ENCODE measurements around the gene TRMU. TPM values are rescaled to one million over a fixed set of nuclear protein-coding genes. Genes with fewer than 3 reads are reported as not detected.

The TRMU gene
- total and polyA plus RNA-seq, 2 of the 4 experiments (the other 2 are of a cell fraction) = 19.0 to 36.4 TPM

GRCh38 chr22:46329616-46330015 lies 5.9 kb upstream of the TRMU start:
- in situ Hi-C loops (cut with MboI; ENCODE audit: low sequenced_read_pairs) = no loop called here
- no peak overlapping the region for H2BK20ac ChIP-seq (ENCODE audit: low read depth, low read length)
- TF ChIP-seq USF2 (IDR thresholded peaks at IDR 0.05; ENCODE audit: low read depth, low read length) (no peak), RFX5 (IDR thresholded peaks at IDR 0.05; ENCODE audit: low read depth, low read length) (no peak), RAD21 (IDR thresholded peaks at IDR 0.05; ENCODE audit: low read length) (no peak), BHLHE40 (IDR thresholded peaks at IDR 0.05; ENCODE audit: low read depth, low read length) (no peak), POLR2A (IDR thresholded peaks at IDR 0.05; ENCODE audit: low read depth, low read length) (no peak), CHD1 (IDR thresholded peaks at IDR 0.05; ENCODE audit: low read depth, low read length) (no peak), SMC3 (IDR thresholded peaks at IDR 0.05; ENCODE audit: low read depth, low read length) (no peak), CEBPB (IDR thresholded peaks at IDR 0.05; ENCODE audit: low read depth, low read length) (no peak), FOS (IDR thresholded peaks at IDR 0.05; ENCODE audit: low read depth, low read length) (no peak), NFE2L2 (IDR thresholded peaks at IDR 0.05; ENCODE audit: low read depth, low read length) (no peak), MAZ (IDR thresholded peaks at IDR 0.05; ENCODE audit: borderline replicate concordance, low read depth, low read length) (no peak), RCOR1 (IDR thresholded peaks at IDR 0.05; ENCODE audit: insufficient replicate concordance, low read length) (no peak), ELK1 (IDR thresholded peaks at IDR 0.05; ENCODE audit: borderline replicate concordance, low read depth, low read length) (no peak)
- TF ChIP-seq, protein P1, sequence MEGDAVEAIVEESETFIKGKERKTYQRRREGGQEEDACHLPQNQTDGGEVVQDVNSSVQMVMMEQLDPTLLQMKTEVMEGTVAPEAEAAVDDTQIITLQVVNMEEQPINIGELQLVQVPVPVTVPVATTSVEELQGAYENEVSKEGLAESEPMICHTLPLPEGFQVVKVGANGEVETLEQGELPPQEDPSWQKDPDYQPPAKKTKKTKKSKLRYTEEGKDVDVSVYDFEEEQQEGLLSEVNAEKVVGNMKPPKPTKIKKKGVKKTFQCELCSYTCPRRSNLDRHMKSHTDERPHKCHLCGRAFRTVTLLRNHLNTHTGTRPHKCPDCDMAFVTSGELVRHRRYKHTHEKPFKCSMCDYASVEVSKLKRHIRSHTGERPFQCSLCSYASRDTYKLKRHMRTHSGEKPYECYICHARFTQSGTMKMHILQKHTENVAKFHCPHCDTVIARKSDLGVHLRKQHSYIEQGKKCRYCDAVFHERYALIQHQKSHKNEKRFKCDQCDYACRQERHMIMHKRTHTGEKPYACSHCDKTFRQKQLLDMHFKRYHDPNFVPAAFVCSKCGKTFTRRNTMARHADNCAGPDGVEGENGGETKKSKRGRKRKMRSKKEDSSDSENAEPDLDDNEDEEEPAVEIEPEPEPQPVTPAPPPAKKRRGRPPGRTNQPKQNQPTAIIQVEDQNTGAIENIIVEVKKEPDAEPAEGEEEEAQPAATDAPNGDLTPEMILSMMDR (conservative IDR thresholded peaks at IDR 0.05; ENCODE audit: low read depth, low read length) = no peak
- H3K9ac ChIP-seq (ENCODE audit: low read depth, low read length) = no peak overlapping the region
- no peak overlapping the region for H3K56ac ChIP-seq (ENCODE audit: extremely low read depth, insufficient read depth, low read length)
- H4K8ac ChIP-seq (ENCODE audit: low read depth in 2 of 2, low read length in 2 of 2) = no peak overlapping the region
- dilution Hi-C loops (cut with HindIII; ENCODE audit: low sequenced_read_pairs, unreplicated experiment) = no loop called here
- WGBS, 2 experiments (ENCODE audit: extremely low coverage in 2 of 2, insufficient read length in 1 of 2) = no CpG with 5 or more reads among the region's 8 CpGs
- peaks cover 23% of the 10 kb centered on the region for H3K36me3 ChIP-seq (ENCODE audit: control insufficient read depth, insufficient read depth, low read length)
- no peak overlapping the region for H3K4me3 ChIP-seq (ENCODE audit: insufficient read depth, low read depth, low read length)
- no peak overlapping the region for H4K5ac ChIP-seq (ENCODE audit: low read depth, low read length)
- ChIA-PET CTCF (no interaction called here), POLR2A (ENCODE audit: unreplicated experiment) (no interaction called here)
- no peak overlapping the region for H2AK9ac ChIP-seq (replicated peaks; ENCODE audit: low read depth, low read length, poor library complexity)
- H3K27me3 ChIP-seq (ENCODE audit: control insufficient read depth, insufficient read depth, low read length) = no peaks in the 10 kb centered on the region
- no peak overlapping the region for H3K4ac ChIP-seq (ENCODE audit: low read depth, low read length)
- H3K4me2 ChIP-seq (ENCODE audit: low read depth, low read length) = no peak overlapping the region
- H3K14ac ChIP-seq (replicated peaks; ENCODE audit: low read depth, low read length) = no peak overlapping the region
- no peak overlapping the region for H2AFZ ChIP-seq (replicated peaks; ENCODE audit: low read length, poor library complexity)
- no peaks in the 10 kb centered on the region for H3K9me3 ChIP-seq (ENCODE audit: control insufficient read depth, insufficient read depth, low read length)
- intact Hi-C loops (cut with micrococcal nuclease) = no loop called here
- peaks cover 4 to 7% of the 10 kb centered on the region in 2 experiments; a peak in 3 of 4 replicates for H3K79me1 ChIP-seq (ENCODE audit: low read depth in 1 of 2, low read length in 2 of 2)
- no peak overlapping the region for H3K23ac ChIP-seq (ENCODE audit: low read depth, low read length)
- H4K20me1 ChIP-seq (ENCODE audit: insufficient read depth, low read length) = no peaks in the 10 kb centered on the region
- H2BK15ac ChIP-seq (ENCODE audit: low read depth, low read length) = no peak overlapping the region
- no peaks in the 10 kb centered on the region for H3K9me1 ChIP-seq (ENCODE audit: insufficient read depth, low read length)
- H3K4me1 ChIP-seq (ENCODE audit: control insufficient read depth, insufficient read depth, low read length) = no peaks in the 10 kb centered on the region
- BruUV-seq (replicated peaks) = no TSS peak
- ATAC-seq (ENCODE audit: low read depth) = no peak
- H2BK120ac ChIP-seq (ENCODE audit: low read depth, low read length) = no peak overlapping the region
- no peak for DNase-seq
- H3K27ac ChIP-seq (ENCODE audit: insufficient read depth, low read length) = no peak overlapping the region
- H4K91ac ChIP-seq (ENCODE audit: insufficient read depth, low read depth, low read length) = no peak overlapping the region
- H2BK5ac ChIP-seq (ENCODE audit: low read depth, low read length, poor library complexity, severe bottlenecking) = no peak overlapping the region
- no peak overlapping the region for H3K18ac ChIP-seq (ENCODE audit: low read depth, low read length)
- H2AK5ac ChIP-seq (ENCODE audit: low read depth, low read length) = no peak overlapping the region
